Esophagus muscularis mucosa (tissue), 4 donors: ENCODE data around the gene FZD7.

Experiments
- CTCF ChIP-seq, 3 experiments: fragments of 200-600 bp in 2 of 3; fragments of 450-650 bp in 1 of 3; sonication (generic) in 2 of 3; IDR thresholded peaks; one replicate each; pipeline ENCODE4 v1.5.1; 2017 to 2019; ENCODE audit warnings: antibody characterized with exemption in 3 of 3, mild to moderate bottlenecking in 2 of 3, moderate library complexity in 1 of 3
- EP300 ChIP-seq: sonication (generic); formaldehyde crosslinking; IDR thresholded peaks from one replicate; pipeline ENCODE4 v1.6.1; 2017; ENCODE audit warnings: antibody characterized with exemption
- POLR2A ChIP-seq: fragments of 450-650 bp; IDR thresholded peaks from one replicate; pipeline ENCODE4 v1.6.1; 2017; ENCODE audit warnings: antibody characterized with exemption, moderate library complexity, mild to moderate bottlenecking, low read depth
- POLR2AphosphoS5 ChIP-seq, 2 donors: sonication (generic); formaldehyde crosslinking; IDR thresholded peaks; one replicate each; pipeline ENCODE4 v1.6.1; 2017; ENCODE audit warnings: antibody characterized with exemption in 2 of 2

- TF ChIP-seq POLR2A (no peak), CTCF (IDR thresholded peaks at IDR 0.05) (no peak), POLR2AphosphoS5 (IDR thresholded peaks at IDR 0.05) (peak; percentile 78 to 97), EP300 (no peak)
These were observed 3.4 kb downstream of the FZD7 start for GRCh38 chr2:202037086-202037485.
